ENCODE measurements around the gene FCHSD2. TPM values are rescaled to one million over a fixed set of nuclear protein-coding genes. Genes with fewer than 3 reads are reported as not detected.
A peak's percentile ranks its signal among the peaks of the same experiment; 100 is the strongest.

Gene FCHSD2
- total RNA-seq, 1 donor from 2014 or later, result 18.9 TPM

- no peak overlapping the region for H3K4me3 ChIP-seq (ENCODE audit: insufficient read depth, low read depth, low read length)
- peaks cover 28% of the 10 kb centered on the region for H3K4me1 Mint-ChIP-seq (ENCODE audit: low read depth, unreplicated experiment)
- peak overlapping the region; percentile 42 for H3K9ac ChIP-seq (ENCODE audit: low read length)
- H3K4me3 Mint-ChIP-seq (ENCODE audit: unreplicated experiment), result peak overlapping the region; percentile 45
- no peaks in the 10 kb centered on the region for H3K79me2 ChIP-seq (ENCODE audit: insufficient read depth, low read length)
- H3K36me3 ChIP-seq (ENCODE audit: insufficient read depth, low read length), result no peaks in the 10 kb centered on the region
- peak overlapping the region; percentile 71 for H3K27ac Mint-ChIP-seq (ENCODE audit: unreplicated experiment)
- FAIRE-seq (no peak), DNase-seq (ENCODE audit: low read depth) (peak; percentile 72)
- H3K9me3 Mint-ChIP-seq (ENCODE audit: unreplicated experiment), result peaks cover 3% of the 10 kb centered on the region
- H3K4me1 ChIP-seq (ENCODE audit: insufficient read depth, low read length), result peaks cover 25% of the 10 kb centered on the region
- TF ChIP-seq CTCF (IDR thresholded peaks at IDR 0.05; ENCODE audit: insufficient read depth, low read depth, low read length) (no peak), EZH2 (IDR thresholded peaks at IDR 0.05; ENCODE audit: insufficient read depth, low read length) (no peak)
- no peaks in the 10 kb centered on the region for H3K9me3 ChIP-seq (ENCODE audit: insufficient read depth, low read depth, low read length)
- no peaks in the 10 kb centered on the region for H4K20me1 ChIP-seq (ENCODE audit: insufficient read depth, low read length)
- H3K4me2 ChIP-seq (ENCODE audit: low read length), result peak overlapping the region; percentile 65
- H3K27me3 ChIP-seq (ENCODE audit: insufficient read depth, low read length), result no peaks in the 10 kb centered on the region
- peak overlapping the region; percentile 57 for H2AFZ ChIP-seq (ENCODE audit: low read depth, low read length)
- H3K27me3 Mint-ChIP-seq (ENCODE audit: low read depth, unreplicated experiment), result peaks cover 8% of the 10 kb centered on the region
- H3K27ac ChIP-seq (ENCODE audit: low read depth, low read length), result peak overlapping the region; percentile 40
- peaks cover 3% of the 10 kb centered on the region for H3K36me3 Mint-ChIP-seq (ENCODE audit: low read depth, unreplicated experiment)
Observed at GRCh38 chr11:73157101-73158010, 15.2 kb upstream of the FCHSD2 start.

GRCh38 chr11:73156686-73157085, 14.6 kb upstream of the FCHSD2 start:
- H3K4me3 Mint-ChIP-seq (ENCODE audit: unreplicated experiment), result no peak overlapping the region
- Histone ChIP-seq H2AFZ (ENCODE audit: low read depth, low read length) (peak overlapping the region; percentile 57), H3K27me3 (ENCODE audit: insufficient read depth, low read length) (no peaks in the 10 kb centered on the region), H3K27ac (ENCODE audit: low read depth, low read length) (no peak overlapping the region), H3K4me3 (ENCODE audit: insufficient read depth, low read depth, low read length) (no peak overlapping the region), H3K9me3 (ENCODE audit: insufficient read depth, low read depth, low read length) (no peaks in the 10 kb centered on the region), H3K79me2 (ENCODE audit: insufficient read depth, low read length) (no peaks in the 10 kb centered on the region), H3K4me1 (ENCODE audit: insufficient read depth, low read length) (peaks cover 25% of the 10 kb centered on the region), H4K20me1 (ENCODE audit: insufficient read depth, low read length) (no peaks in the 10 kb centered on the region), H3K4me2 (ENCODE audit: low read length) (peak overlapping the region; percentile 65), H3K9ac (ENCODE audit: low read length) (no peak overlapping the region), H3K36me3 (ENCODE audit: insufficient read depth, low read length) (no peaks in the 10 kb centered on the region)
- no peak overlapping the region for H3K27ac Mint-ChIP-seq (ENCODE audit: unreplicated experiment)
- H3K36me3 Mint-ChIP-seq (ENCODE audit: low read depth, unreplicated experiment), result peaks cover 3% of the 10 kb centered on the region
- DNase-seq (ENCODE audit: low read depth) (no peak), FAIRE-seq (no peak)
- peaks cover 3% of the 10 kb centered on the region for H3K9me3 Mint-ChIP-seq (ENCODE audit: unreplicated experiment)
- TF ChIP-seq CTCF (IDR thresholded peaks at IDR 0.05; ENCODE audit: insufficient read depth, low read depth, low read length) (no peak), EZH2 (IDR thresholded peaks at IDR 0.05; ENCODE audit: insufficient read depth, low read length) (no peak)
- H3K4me1 Mint-ChIP-seq (ENCODE audit: low read depth, unreplicated experiment), result peaks cover 28% of the 10 kb centered on the region
- peaks cover 11% of the 10 kb centered on the region for H3K27me3 Mint-ChIP-seq (ENCODE audit: low read depth, unreplicated experiment)

- FAIRE-seq, result no peak
- no peak for TF ChIP-seq EZH2 (IDR thresholded peaks at IDR 0.05; ENCODE audit: insufficient read depth, low read length)
- no peak for TF ChIP-seq CTCF (IDR thresholded peaks at IDR 0.05; ENCODE audit: insufficient read depth, low read depth, low read length)
- no peak overlapping the region for H3K4me2 ChIP-seq (ENCODE audit: low read length)
Observed at GRCh38 chr11:73156114-73156513, 14.0 kb upstream of the FCHSD2 start.

More at GRCh38 chr11:73156114-73156513, 14.0 kb upstream of the FCHSD2 start:
- no peak overlapping the region for H2AFZ ChIP-seq (ENCODE audit: low read depth, low read length)
- H3K27me3 Mint-ChIP-seq (ENCODE audit: low read depth, unreplicated experiment), result peaks cover 17% of the 10 kb centered on the region
- no peak for DNase-seq (ENCODE audit: low read depth)
- H3K9me3 ChIP-seq (ENCODE audit: insufficient read depth, low read depth, low read length), result no peaks in the 10 kb centered on the region
- peaks cover 25% of the 10 kb centered on the region for H3K4me1 ChIP-seq (ENCODE audit: insufficient read depth, low read length)
- H3K4me3 ChIP-seq (ENCODE audit: insufficient read depth, low read depth, low read length), result no peak overlapping the region
- no peaks in the 10 kb centered on the region for H3K79me2 ChIP-seq (ENCODE audit: insufficient read depth, low read length)
- H3K9ac ChIP-seq (ENCODE audit: low read length), result no peak overlapping the region
- H3K27ac Mint-ChIP-seq (ENCODE audit: unreplicated experiment), result no peak overlapping the region
- H3K9me3 Mint-ChIP-seq (ENCODE audit: unreplicated experiment), result peaks cover 3% of the 10 kb centered on the region
- no peaks in the 10 kb centered on the region for H3K27me3 ChIP-seq (ENCODE audit: insufficient read depth, low read length)
- no peaks in the 10 kb centered on the region for H4K20me1 ChIP-seq (ENCODE audit: insufficient read depth, low read length)
- peaks cover 28% of the 10 kb centered on the region for H3K4me1 Mint-ChIP-seq (ENCODE audit: low read depth, unreplicated experiment)
- H3K36me3 Mint-ChIP-seq (ENCODE audit: low read depth, unreplicated experiment), result peaks cover 3% of the 10 kb centered on the region
- no peaks in the 10 kb centered on the region for H3K36me3 ChIP-seq (ENCODE audit: insufficient read depth, low read length)
- H3K4me3 Mint-ChIP-seq (ENCODE audit: unreplicated experiment), result no peak overlapping the region
- H3K27ac ChIP-seq (ENCODE audit: low read depth, low read length), result no peak overlapping the region

All from astrocyte (in vitro differentiated cells and primary cell).